GM18873 (cell line): ENCODE data around the gene MALAT1.
"Not testable (repeated sequence)": the region's sequence is repeated elsewhere in the genome, so short reads cannot be mapped to it uniquely, and the experiment has no call there.

ENCODE experiments used
- ATAC-seq: cut with Tn5 transposase; IDR thresholded peaks from one replicate; pipeline ENCODE4 v1.9.1; 2021; ENCODE audit warnings: mild to moderate bottlenecking, moderate library complexity, moderate number of reproducible peaks; ENCODE audit not compliant: unreplicated experiment, low FRiP score

The MALAT1 gene

GRCh38 chr11:65497141-65498041 is 1.5 kb upstream of the MALAT1 start:
- peak; percentile 39 for ATAC-seq

- no peak for ATAC-seq
Observed at GRCh38 chr11:65498042-65498726, 661 bp upstream of the MALAT1 start.

- ATAC-seq = no peak
Observed at GRCh38 chr11:65498727-65498976, 193 bp upstream of the MALAT1 start.

- ATAC-seq = no peak
Observed at GRCh38 chr11:65499713-65500386, 1.0 kb downstream of the MALAT1 start.

GRCh38 chr11:65500387-65501185 is 1.7 kb downstream of the MALAT1 start:
- no peak for ATAC-seq

- no peak for ATAC-seq
Observed at GRCh38 chr11:65501186-65501471, 2.3 kb downstream of the MALAT1 start.

GRCh38 chr11:65501472-65502273 is 2.8 kb downstream of the MALAT1 start:
- no peak for ATAC-seq

GRCh38 chr11:65502274-65502554 is 3.4 kb downstream of the MALAT1 start:
- ATAC-seq = no peak

GRCh38 chr11:65502555-65503367 is 3.9 kb downstream of the MALAT1 start:
- no peak for ATAC-seq

GRCh38 chr11:65503368-65503948 is 4.6 kb downstream of the MALAT1 start:
- ATAC-seq = no peak

- no peak for ATAC-seq
Observed at GRCh38 chr11:65503949-65504673, 5.3 kb downstream of the MALAT1 start.

GRCh38 chr11:65504674-65505465 is 6.0 kb downstream of the MALAT1 start:
- no peak for ATAC-seq

- no peak for ATAC-seq
Observed at GRCh38 chr11:65505466-65506289, 6.8 kb downstream of the MALAT1 start.

GRCh38 chr11:65506290-65506771 is 7.5 kb downstream of the MALAT1 start:
- ATAC-seq = no peak

- peak; percentile 22 for ATAC-seq
Observed at GRCh38 chr11:65506772-65507505, 8.1 kb downstream of the MALAT1 start.

- not testable (repeated sequence) for ATAC-seq
Observed at GRCh38 chr11:65512311-65512710, 13.5 kb downstream of the MALAT1 start.
